Fibroblast of lung (primary cell): ENCODE results near the gene FILIP1L.

ENCODE experiments used
- EZH2 ChIP-seq: IDR thresholded peaks from 2 replicates; pipeline ENCODE4 v1.5.1; 2012; ENCODE audit warnings: low read length, control low read depth, mild to moderate bottlenecking; ENCODE audit errors: missing control alignments
- TF ChIP-seq, protein P1 (sequence below), 2 donors: IDR thresholded peaks in 1 of 2; conservative IDR thresholded peaks in 1 of 2; 1 replicate in 1 of 2; 2 replicates in 1 of 2; pipeline ENCODE4 v1.5.1; 2011 to 2012; ENCODE audit warnings: low read length in 2 of 2, control low read depth in 1 of 2, inconsistent platforms in 1 of 2, low read depth in 1 of 2, mild to moderate bottlenecking in 1 of 2

GRCh38 chr3:99829844-99830243, 284.5 kb downstream of the FILIP1L start:
- TF ChIP-seq, protein P1, sequence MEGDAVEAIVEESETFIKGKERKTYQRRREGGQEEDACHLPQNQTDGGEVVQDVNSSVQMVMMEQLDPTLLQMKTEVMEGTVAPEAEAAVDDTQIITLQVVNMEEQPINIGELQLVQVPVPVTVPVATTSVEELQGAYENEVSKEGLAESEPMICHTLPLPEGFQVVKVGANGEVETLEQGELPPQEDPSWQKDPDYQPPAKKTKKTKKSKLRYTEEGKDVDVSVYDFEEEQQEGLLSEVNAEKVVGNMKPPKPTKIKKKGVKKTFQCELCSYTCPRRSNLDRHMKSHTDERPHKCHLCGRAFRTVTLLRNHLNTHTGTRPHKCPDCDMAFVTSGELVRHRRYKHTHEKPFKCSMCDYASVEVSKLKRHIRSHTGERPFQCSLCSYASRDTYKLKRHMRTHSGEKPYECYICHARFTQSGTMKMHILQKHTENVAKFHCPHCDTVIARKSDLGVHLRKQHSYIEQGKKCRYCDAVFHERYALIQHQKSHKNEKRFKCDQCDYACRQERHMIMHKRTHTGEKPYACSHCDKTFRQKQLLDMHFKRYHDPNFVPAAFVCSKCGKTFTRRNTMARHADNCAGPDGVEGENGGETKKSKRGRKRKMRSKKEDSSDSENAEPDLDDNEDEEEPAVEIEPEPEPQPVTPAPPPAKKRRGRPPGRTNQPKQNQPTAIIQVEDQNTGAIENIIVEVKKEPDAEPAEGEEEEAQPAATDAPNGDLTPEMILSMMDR (conservative IDR thresholded peaks at IDR 0.05 in 1 of 2, IDR thresholded peaks at IDR 0.05 in 1 of 2; ENCODE audit: low read depth in 1 of 2, low read length in 2 of 2) = no peak
- no peak for TF ChIP-seq EZH2
